ENCODE data around the gene TENT5C.

- TF ChIP-seq, protein P1, sequence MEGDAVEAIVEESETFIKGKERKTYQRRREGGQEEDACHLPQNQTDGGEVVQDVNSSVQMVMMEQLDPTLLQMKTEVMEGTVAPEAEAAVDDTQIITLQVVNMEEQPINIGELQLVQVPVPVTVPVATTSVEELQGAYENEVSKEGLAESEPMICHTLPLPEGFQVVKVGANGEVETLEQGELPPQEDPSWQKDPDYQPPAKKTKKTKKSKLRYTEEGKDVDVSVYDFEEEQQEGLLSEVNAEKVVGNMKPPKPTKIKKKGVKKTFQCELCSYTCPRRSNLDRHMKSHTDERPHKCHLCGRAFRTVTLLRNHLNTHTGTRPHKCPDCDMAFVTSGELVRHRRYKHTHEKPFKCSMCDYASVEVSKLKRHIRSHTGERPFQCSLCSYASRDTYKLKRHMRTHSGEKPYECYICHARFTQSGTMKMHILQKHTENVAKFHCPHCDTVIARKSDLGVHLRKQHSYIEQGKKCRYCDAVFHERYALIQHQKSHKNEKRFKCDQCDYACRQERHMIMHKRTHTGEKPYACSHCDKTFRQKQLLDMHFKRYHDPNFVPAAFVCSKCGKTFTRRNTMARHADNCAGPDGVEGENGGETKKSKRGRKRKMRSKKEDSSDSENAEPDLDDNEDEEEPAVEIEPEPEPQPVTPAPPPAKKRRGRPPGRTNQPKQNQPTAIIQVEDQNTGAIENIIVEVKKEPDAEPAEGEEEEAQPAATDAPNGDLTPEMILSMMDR (IDR thresholded peaks at IDR 0.05) = no peak
- no peak for TF ChIP-seq POLR2A (IDR thresholded peaks at IDR 0.05)
Observed at GRCh38 chr1:117567976-117568375, 37.9 kb upstream of the TENT5C start.
